ENCODE results near the gene SRD5A1. TPM values are rescaled to one million over a fixed set of nuclear protein-coding genes. Genes with fewer than 3 reads are reported as not detected.

Gene SRD5A1
- total RNA-seq, 4 donors from 2014 or later = 3.0 to 7.5 (median 5.0) TPM

GRCh38 chr5:6623228-6623627 lies 10.0 kb upstream of the SRD5A1 start:
- TF ChIP-seq POLR2A (IDR thresholded peaks at IDR 0.05) = no peak
- no peak for TF ChIP-seq CTCF (IDR thresholded peaks at IDR 0.05)
- no peak for DNase-seq
- 83 to 85% methylated on average over 4 of the region's 4 CpGs for WGBS, 2 donors
- Histone ChIP-seq H3K4me1 (no peaks in the 10 kb centered on the region), H3K27ac (no peak overlapping the region), H3K27me3 (no peaks in the 10 kb centered on the region), H3K4me3 (replicated peaks in 1 of 3) (no peak overlapping the region), H3K9me3 (no peaks in the 10 kb centered on the region), H3K36me3 (peaks cover 19 to 52% of the 10 kb centered on the region in 2 donors)
- intact Hi-C loops (cut with DNase I) = no loop called here

GRCh38 chr5:6623941-6624340 lies 9.3 kb upstream of the SRD5A1 start:
- DNase-seq = no peak
- intact Hi-C loops (cut with DNase I) = no loop called here
- Histone ChIP-seq H3K9me3 (no peaks in the 10 kb centered on the region), H3K36me3 (peaks cover 18 to 47% of the 10 kb centered on the region in 2 donors), H3K4me1 (no peaks in the 10 kb centered on the region), H3K27me3 (no peaks in the 10 kb centered on the region), H3K4me3 (replicated peaks in 1 of 3) (no peak overlapping the region), H3K27ac (no peak overlapping the region)
- WGBS, 2 donors = 92 to 94% methylated on average over 3 of the region's 3 CpGs
- no peak for TF ChIP-seq CTCF (IDR thresholded peaks at IDR 0.05)
- no peak for TF ChIP-seq POLR2A (IDR thresholded peaks at IDR 0.05)

GRCh38 chr5:6626508-6626907 lies 6.7 kb upstream of the SRD5A1 start:
- Histone ChIP-seq H3K4me3 (replicated peaks in 1 of 3) (no peak overlapping the region), H3K4me1 (peaks cover 0 to 5% of the 10 kb centered on the region in 2 donors), H3K9me3 (no peaks in the 10 kb centered on the region), H3K36me3 (peaks cover 13 to 31% of the 10 kb centered on the region in 2 donors), H3K27me3 (no peaks in the 10 kb centered on the region), H3K27ac (no peak overlapping the region)
- intact Hi-C loops (cut with DNase I) = no loop called here
- WGBS, 2 donors = 90% methylated on average over 10 of the region's 10 CpGs
- DNase-seq = no peak
- no peak for TF ChIP-seq POLR2A (IDR thresholded peaks at IDR 0.05)
- TF ChIP-seq CTCF (IDR thresholded peaks at IDR 0.05) = no peak

GRCh38 chr5:6631441-6631840 lies 1.8 kb upstream of the SRD5A1 start:
- intact Hi-C loops (cut with DNase I) = loop anchor here (5.0 to 10.0 kb wide), 2 partner anchors 86 to 113 kb away; no protein-coding TSS in a partner anchor
- Histone ChIP-seq H3K4me1 (peaks cover 7 to 12% of the 10 kb centered on the region in 2 donors), H3K4me3 (replicated peaks in 1 of 3) (no peak overlapping the region), H3K36me3 (peaks cover 0 to 4% of the 10 kb centered on the region in 2 donors), H3K27ac (no peak overlapping the region), H3K27me3 (no peaks in the 10 kb centered on the region), H3K9me3 (no peaks in the 10 kb centered on the region)
- DNase-seq = no peak
- WGBS, 2 donors = 89 to 98% methylated on average over 4 of the region's 4 CpGs
- TF ChIP-seq POLR2A (IDR thresholded peaks at IDR 0.05) = no peak
- no peak for TF ChIP-seq CTCF (IDR thresholded peaks at IDR 0.05)

GRCh38 chr5:6632324-6632887 lies 834 bp upstream of the SRD5A1 start:
- no peak for TF ChIP-seq CTCF (IDR thresholded peaks at IDR 0.05)
- TF ChIP-seq POLR2A (IDR thresholded peaks at IDR 0.05) = no peak
- intact Hi-C loops (cut with DNase I) = loop anchor here (5.0 to 10.0 kb wide), 2 partner anchors 85 to 112 kb away; no protein-coding TSS in a partner anchor
- 0 to 1% methylated on average over 10 to 29 of the region's 33 CpGs for WGBS, 2 donors
- peak; percentile 6 to 32 for DNase-seq
- Histone ChIP-seq H3K36me3 (peaks cover 0 to 3% of the 10 kb centered on the region in 2 donors), H3K9me3 (no peaks in the 10 kb centered on the region), H3K27ac (peak overlapping the region in 2 of 3 donors; percentile 91 to 96), H3K4me1 (peaks cover 7 to 12% of the 10 kb centered on the region in 2 donors), H3K4me3 (replicated peaks in 1 of 3) (peak overlapping the region; percentile 70 to 94 (median 78)), H3K27me3 (no peaks in the 10 kb centered on the region)
